Fibroblast of lung (primary cell): ENCODE results near the gene LTN1. TPM values are rescaled to one million over a fixed set of nuclear protein-coding genes. Genes with fewer than 3 reads are reported as not detected.
"Not testable (repeated sequence)": the region's sequence is repeated elsewhere in the genome, so short reads cannot be mapped to it uniquely, and the experiment has no call there.

ENCODE experiments used
- DNase-seq, 2 donors: peaks; one replicate each; pipeline versions ENCODE4 v3.0.0 to v3.0.0-alpha.2; 2010; ENCODE audit warnings: low read depth in 2 of 2
- H2AFZ ChIP-seq: 2 replicates; pipeline ENCODE4 v1.5.1; 2012; ENCODE audit warnings: low read length, control low read depth, inconsistent platforms
- H3K27ac ChIP-seq: 2 replicates; pipeline ENCODE4 v1.5.1; 2011; ENCODE audit warnings: low read length, control low read depth; ENCODE audit not compliant: insufficient read depth
- H3K27me3 ChIP-seq: 2 replicates; pipeline ENCODE4 v1.5.1; 2011; ENCODE audit warnings: mild to moderate bottlenecking, low read length; ENCODE audit not compliant: control insufficient read depth, insufficient read depth
- H3K36me3 ChIP-seq: 2 replicates; pipeline ENCODE4 v1.5.1; 2011; ENCODE audit warnings: low read length; ENCODE audit not compliant: control insufficient read depth, insufficient read depth
- H3K4me1 ChIP-seq: 2 replicates; pipeline ENCODE4 v1.5.1; 2011; ENCODE audit warnings: low read length; ENCODE audit not compliant: control insufficient read depth, insufficient read depth; ENCODE audit errors: extremely low read depth
- H3K4me2 ChIP-seq: 2 replicates; pipeline ENCODE4 v1.5.1; 2011; ENCODE audit warnings: low read length, control low read depth; ENCODE audit not compliant: insufficient read depth; ENCODE audit errors: extremely low read depth
- H3K4me3 ChIP-seq, 4 experiments: fragments of 200-600 bp in 1 of 4; sonication (generic) in 1 of 4; replicated peaks in 1 of 4; 2 replicates each; pipeline ENCODE4 v1.5.1; 2011 to 2016; ENCODE audit warnings: low read length in 4 of 4, low read depth in 3 of 4, mild to moderate bottlenecking in 3 of 4, control low read depth in 2 of 4, inconsistent platforms in 1 of 4, mixed read lengths in 1 of 4; ENCODE audit not compliant: insufficient read depth in 1 of 4; ENCODE audit errors: control extremely low read depth in 1 of 4
- H3K79me2 ChIP-seq: 2 replicates; pipeline ENCODE4 v1.5.1; 2012; ENCODE audit warnings: mild to moderate bottlenecking, low read length, inconsistent platforms; ENCODE audit not compliant: control insufficient read depth, insufficient read depth
- H3K9ac ChIP-seq: 2 replicates; pipeline ENCODE4 v1.5.1; 2011; ENCODE audit warnings: mild to moderate bottlenecking, low read length, control low read depth; ENCODE audit not compliant: insufficient read depth
- H3K9me3 ChIP-seq: 2 replicates; pipeline ENCODE4 v1.5.1; 2012; ENCODE audit warnings: low read depth, low read length; ENCODE audit not compliant: control insufficient read depth, insufficient read depth
- H4K20me1 ChIP-seq: 2 replicates; pipeline ENCODE4 v1.5.1; 2011; ENCODE audit warnings: low read length; ENCODE audit not compliant: control insufficient read depth, insufficient read depth; ENCODE audit errors: extremely low read depth
- CTCF ChIP-seq, 2 donors: IDR thresholded peaks in 1 of 2; conservative IDR thresholded peaks in 1 of 2; 1 replicate in 1 of 2; 2 replicates in 1 of 2; pipeline ENCODE4 v1.5.1; 2011 to 2012; ENCODE audit warnings: low read length in 2 of 2, control low read depth in 1 of 2, inconsistent platforms in 1 of 2, low read depth in 1 of 2, mild to moderate bottlenecking in 1 of 2
- EZH2 ChIP-seq: IDR thresholded peaks from 2 replicates; pipeline ENCODE4 v1.5.1; 2012; ENCODE audit warnings: low read length, control low read depth, mild to moderate bottlenecking; ENCODE audit errors: missing control alignments
- polyA plus RNA-seq, 2 donors: library from polyadenylated mRNA; depleted of rRNA in 1 of 2; stranded (reverse) in 1 of 2; unstranded in 1 of 2; fragments of >200 nt; gene quantifications; 2 replicates each; pipeline ENCODE4 v1.2.1, GENCODE V29; 2011 to 2012; ENCODE audit warnings: missing spikeins in 1 of 2
- total RNA-seq: library from RNA; depleted of rRNA; stranded (reverse); fragments of >200 nt; gene quantifications from 2 replicates; pipeline ENCODE4 v1.2.1, GENCODE V29; 2014

LTN1 gene
- total and polyA plus RNA-seq, 2 donors (not counting 1 experiment from before 2014, with no cell fraction given): 12.6 to 22.3 TPM

GRCh38 chr21:28936721-28937120, 56.0 kb downstream of the LTN1 start:
- Histone ChIP-seq H3K27me3 (no peaks in the 10 kb centered on the region), H3K9me3 (no peaks in the 10 kb centered on the region), H3K36me3 (peaks cover 4% of the 10 kb centered on the region), H3K79me2 (no peaks in the 10 kb centered on the region), H3K4me1 (no peaks in the 10 kb centered on the region), H3K4me3 (no peak overlapping the region), H3K4me2 (no peak overlapping the region), H2AFZ (no peak overlapping the region), H4K20me1 (no peaks in the 10 kb centered on the region), H3K9ac (no peak overlapping the region), H3K27ac (no peak overlapping the region)
- DNase-seq: no peak
- TF ChIP-seq CTCF (conservative IDR thresholded peaks at IDR 0.05 in 1 of 2, IDR thresholded peaks at IDR 0.05 in 1 of 2; ENCODE audit: low read depth in 1 of 2, low read length in 2 of 2) (no peak), EZH2 (no peak)

GRCh38 chr21:28936036-28936435, 56.6 kb downstream of the LTN1 start:
- no peak overlapping the region for H3K9ac ChIP-seq
- H3K4me1 ChIP-seq: no peaks in the 10 kb centered on the region
- no peaks in the 10 kb centered on the region for H3K27me3 ChIP-seq
- H3K36me3 ChIP-seq: peaks cover 4% of the 10 kb centered on the region
- no peak overlapping the region for H3K27ac ChIP-seq
- no peaks in the 10 kb centered on the region for H3K79me2 ChIP-seq
- no peak for TF ChIP-seq CTCF (conservative IDR thresholded peaks at IDR 0.05 in 1 of 2, IDR thresholded peaks at IDR 0.05 in 1 of 2; ENCODE audit: low read depth in 1 of 2, low read length in 2 of 2)
- no peak for TF ChIP-seq EZH2
- DNase-seq: no peak
- no peak overlapping the region for H2AFZ ChIP-seq
- H3K4me2 ChIP-seq: no peak overlapping the region
- no peak overlapping the region for H3K4me3 ChIP-seq
- no peaks in the 10 kb centered on the region for H3K9me3 ChIP-seq
- H4K20me1 ChIP-seq: no peaks in the 10 kb centered on the region

- TF ChIP-seq EZH2 (no peak), CTCF (conservative IDR thresholded peaks at IDR 0.05 in 1 of 2, IDR thresholded peaks at IDR 0.05 in 1 of 2; ENCODE audit: low read depth in 1 of 2, low read length in 2 of 2) (no peak)
- DNase-seq: no peak
- H2AFZ ChIP-seq: no peak overlapping the region
- no peaks in the 10 kb centered on the region for H3K9me3 ChIP-seq
- H3K4me3 ChIP-seq: no peak overlapping the region
- no peak overlapping the region for H3K4me2 ChIP-seq
- no peaks in the 10 kb centered on the region for H3K27me3 ChIP-seq
- no peak overlapping the region for H3K27ac ChIP-seq
- H3K79me2 ChIP-seq: no peaks in the 10 kb centered on the region
- H4K20me1 ChIP-seq: no peaks in the 10 kb centered on the region
- H3K4me1 ChIP-seq: no peaks in the 10 kb centered on the region
- peaks cover 4% of the 10 kb centered on the region for H3K36me3 ChIP-seq
- no peak overlapping the region for H3K9ac ChIP-seq
Observed at GRCh38 chr21:28932717-28933116, 60.0 kb downstream of the LTN1 start.

- not testable (repeated sequence) for H3K27me3 ChIP-seq, H3K4me2 ChIP-seq, H3K79me2 ChIP-seq, H3K4me1 ChIP-seq, H3K9me3 ChIP-seq, H3K4me3 ChIP-seq, DNase-seq, H2AFZ ChIP-seq, H4K20me1 ChIP-seq, H3K27ac ChIP-seq, H3K36me3 ChIP-seq, H3K9ac ChIP-seq
Observed at GRCh38 chr21:28931708-28932372, 60.8 kb downstream of the LTN1 start.
